ENCODE data around the gene HLA-A. TPM values are rescaled to one million over a fixed set of nuclear protein-coding genes. Genes with fewer than 3 reads are reported as not detected.

The HLA-A gene
- polyA plus RNA-seq, 1 donor (not counting 4 experiments of a cell fraction or from before 2014, with no cell fraction given), result 401 TPM

DNA sequence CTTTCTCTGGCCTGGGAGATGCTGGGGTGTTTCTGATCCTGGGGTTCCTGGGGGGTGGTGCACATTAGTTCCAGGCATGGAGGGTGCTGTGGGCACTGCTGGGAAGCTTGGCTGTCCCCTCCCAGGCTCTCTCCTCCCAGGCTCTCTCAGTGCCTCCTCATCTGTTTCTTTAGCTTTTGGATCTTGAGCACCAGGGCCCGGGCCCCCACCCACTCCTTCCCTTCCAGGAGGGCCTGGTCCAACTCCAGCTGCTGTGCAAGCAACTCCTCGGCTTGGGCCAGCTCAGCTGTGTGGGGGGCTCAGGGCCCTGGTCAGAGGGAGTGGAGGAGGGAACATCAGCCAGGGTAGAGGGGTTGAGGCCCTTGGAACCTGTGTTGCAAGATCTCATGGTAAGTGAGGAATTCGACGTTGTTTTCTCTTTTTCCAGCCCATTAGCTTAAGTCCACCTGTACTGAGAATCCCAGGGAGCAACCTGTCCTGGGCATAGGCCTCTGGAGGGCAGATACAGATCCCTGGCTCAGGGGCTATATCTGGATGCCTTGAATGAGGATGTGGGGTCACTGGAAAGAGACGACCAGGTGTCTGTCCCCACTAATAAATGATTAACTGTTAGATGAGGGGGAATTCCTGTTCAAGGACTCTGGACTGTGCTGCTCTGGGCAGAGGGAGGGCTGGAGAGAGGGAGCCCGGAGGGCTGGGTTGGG is 34.5 kb upstream of the HLA-A start:
- Histone ChIP-seq H3K9me1 (ENCODE audit: control insufficient read depth, extremely low read depth, insufficient read depth, low read length) (no peaks in the 10 kb centered on the region), H3K9ac (ENCODE audit: control insufficient read depth, extremely low read depth, insufficient read depth, low read length) (no peak overlapping the region), H3K79me2 (ENCODE audit: control insufficient read depth, insufficient read depth, low read length) (no peaks in the 10 kb centered on the region), H2AFZ (ENCODE audit: control insufficient read depth, low read length) (no peak overlapping the region), H3K9me3 (ENCODE audit: control insufficient read depth, low read depth, low read length) (no peaks in the 10 kb centered on the region), H3K36me3 (ENCODE audit: control insufficient read depth in 2 of 2, extremely low read depth in 1 of 2, insufficient read depth in 2 of 2, low read length in 2 of 2) (no peaks in the 10 kb centered on the region), H4K20me1 (ENCODE audit: control insufficient read depth, extremely low read depth, insufficient read depth, low read length) (no peaks in the 10 kb centered on the region), H3K4me3 (ENCODE audit: control insufficient read depth in 2 of 3, extremely low read depth in 1 of 3, insufficient read depth in 2 of 3, low read depth in 1 of 3, low read length in 3 of 3) (no peak overlapping the region), H3K4me2 (ENCODE audit: control insufficient read depth, extremely low read depth, insufficient read depth, low read depth, low read length) (no peak overlapping the region), H3K4me1 (ENCODE audit: control insufficient read depth, extremely low read depth, insufficient read depth, low read length) (no peaks in the 10 kb centered on the region), H3K27me3 (ENCODE audit: control insufficient read depth, extremely low read depth, insufficient read depth, low read length) (peaks cover 4% of the 10 kb centered on the region), H3K27ac (ENCODE audit: control insufficient read depth, insufficient read depth, low read length) (no peak overlapping the region)
- FAIRE-seq, result no peak
- no peak for TF ChIP-seq EZH2 (IDR thresholded peaks at IDR 0.05; ENCODE audit: low read length)
- TF ChIP-seq, protein P1, sequence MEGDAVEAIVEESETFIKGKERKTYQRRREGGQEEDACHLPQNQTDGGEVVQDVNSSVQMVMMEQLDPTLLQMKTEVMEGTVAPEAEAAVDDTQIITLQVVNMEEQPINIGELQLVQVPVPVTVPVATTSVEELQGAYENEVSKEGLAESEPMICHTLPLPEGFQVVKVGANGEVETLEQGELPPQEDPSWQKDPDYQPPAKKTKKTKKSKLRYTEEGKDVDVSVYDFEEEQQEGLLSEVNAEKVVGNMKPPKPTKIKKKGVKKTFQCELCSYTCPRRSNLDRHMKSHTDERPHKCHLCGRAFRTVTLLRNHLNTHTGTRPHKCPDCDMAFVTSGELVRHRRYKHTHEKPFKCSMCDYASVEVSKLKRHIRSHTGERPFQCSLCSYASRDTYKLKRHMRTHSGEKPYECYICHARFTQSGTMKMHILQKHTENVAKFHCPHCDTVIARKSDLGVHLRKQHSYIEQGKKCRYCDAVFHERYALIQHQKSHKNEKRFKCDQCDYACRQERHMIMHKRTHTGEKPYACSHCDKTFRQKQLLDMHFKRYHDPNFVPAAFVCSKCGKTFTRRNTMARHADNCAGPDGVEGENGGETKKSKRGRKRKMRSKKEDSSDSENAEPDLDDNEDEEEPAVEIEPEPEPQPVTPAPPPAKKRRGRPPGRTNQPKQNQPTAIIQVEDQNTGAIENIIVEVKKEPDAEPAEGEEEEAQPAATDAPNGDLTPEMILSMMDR (optimal IDR thresholded peaks at IDR 0.05 in 1 of 3, IDR thresholded peaks at IDR 0.05 in 1 of 3, conservative IDR thresholded peaks at IDR 0.05 in 1 of 3; ENCODE audit: extremely low read depth in 1 of 3, insufficient read depth in 2 of 3, low read length in 3 of 3), result no peak
- dilution Hi-C loops (cut with MboI; ENCODE audit: extremely low pct_ligation_motif_present, low sequenced_read_pairs), result no loop called here
- DNase-seq (ENCODE audit: low read depth, low spot score), result no peak

DNA sequence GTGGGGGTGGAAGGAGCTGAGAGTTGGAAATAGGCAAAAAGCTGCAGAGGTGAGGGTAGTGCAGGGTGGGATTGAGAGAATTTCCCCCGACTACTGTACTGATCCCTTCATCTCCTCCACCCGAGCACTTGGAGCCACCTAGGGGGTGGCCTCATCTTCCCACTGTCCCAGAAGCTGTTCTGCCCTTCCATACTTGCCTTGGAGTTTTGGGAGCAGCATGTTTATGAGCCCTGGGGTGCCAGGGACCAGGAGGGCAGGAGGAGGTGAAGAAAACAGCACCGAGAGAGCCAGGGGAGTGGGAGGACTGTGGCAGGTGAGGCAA is 34.0 kb upstream of the HLA-A start:
- Histone ChIP-seq H3K27ac (ENCODE audit: control insufficient read depth, insufficient read depth, low read length) (no peak overlapping the region), H3K4me3 (ENCODE audit: control insufficient read depth in 2 of 3, extremely low read depth in 1 of 3, insufficient read depth in 2 of 3, low read depth in 1 of 3, low read length in 3 of 3) (no peak overlapping the region), H3K4me1 (ENCODE audit: control insufficient read depth, extremely low read depth, insufficient read depth, low read length) (no peaks in the 10 kb centered on the region), H3K4me2 (ENCODE audit: control insufficient read depth, extremely low read depth, insufficient read depth, low read depth, low read length) (no peak overlapping the region), H3K79me2 (ENCODE audit: control insufficient read depth, insufficient read depth, low read length) (no peaks in the 10 kb centered on the region), H3K27me3 (ENCODE audit: control insufficient read depth, extremely low read depth, insufficient read depth, low read length) (peaks cover 9% of the 10 kb centered on the region), H3K9me3 (ENCODE audit: control insufficient read depth, low read depth, low read length) (no peaks in the 10 kb centered on the region), H3K9me1 (ENCODE audit: control insufficient read depth, extremely low read depth, insufficient read depth, low read length) (no peaks in the 10 kb centered on the region), H3K9ac (ENCODE audit: control insufficient read depth, extremely low read depth, insufficient read depth, low read length) (no peak overlapping the region), H4K20me1 (ENCODE audit: control insufficient read depth, extremely low read depth, insufficient read depth, low read length) (no peaks in the 10 kb centered on the region), H2AFZ (ENCODE audit: control insufficient read depth, low read length) (no peak overlapping the region), H3K36me3 (ENCODE audit: control insufficient read depth in 2 of 2, extremely low read depth in 1 of 2, insufficient read depth in 2 of 2, low read length in 2 of 2) (no peaks in the 10 kb centered on the region)
- dilution Hi-C loops (cut with MboI; ENCODE audit: extremely low pct_ligation_motif_present, low sequenced_read_pairs), result no loop called here
- DNase-seq (ENCODE audit: low read depth, low spot score) (no peak), FAIRE-seq (no peak)
- TF ChIP-seq EZH2 (IDR thresholded peaks at IDR 0.05; ENCODE audit: low read length), result no peak
- TF ChIP-seq, protein P1 (optimal IDR thresholded peaks at IDR 0.05 in 1 of 3, IDR thresholded peaks at IDR 0.05 in 1 of 3, conservative IDR thresholded peaks at IDR 0.05 in 1 of 3; ENCODE audit: extremely low read depth in 1 of 3, insufficient read depth in 2 of 3, low read length in 3 of 3), result no peak

All from keratinocyte (primary cell).